HG03558 (cell line): ENCODE data around the gene CCDC185.
"Not testable (repeated sequence)": the region's sequence is repeated elsewhere in the genome, so short reads cannot be mapped to it uniquely, and the experiment has no call there.

Source experiments
- ATAC-seq: cut with Tn5 transposase; IDR thresholded peaks from one replicate; pipeline ENCODE4 v1.9.1; 2021; ENCODE audit warnings: moderate number of reproducible peaks; ENCODE audit not compliant: unreplicated experiment; ENCODE audit errors: extremely low read depth

The CCDC185 gene

GRCh38 chr1:223390618-223391017 is 2.6 kb upstream of the CCDC185 start:
- no peak for ATAC-seq

- ATAC-seq, result no peak
These were observed 1.0 kb downstream of the CCDC185 start for GRCh38 chr1:223394242-223394641.

GRCh38 chr1:223394706-223395105 is 1.5 kb downstream of the CCDC185 start:
- ATAC-seq, result no peak

- not testable (repeated sequence) for ATAC-seq
These were observed 6.2 kb downstream of the CCDC185 start for GRCh38 chr1:223399393-223399792.

- no peak for ATAC-seq
These were observed 8.9 kb downstream of the CCDC185 start for GRCh38 chr1:223401873-223402789.

GRCh38 chr1:223402790-223403142 is 9.6 kb downstream of the CCDC185 start:
- ATAC-seq, result no peak

- no peak for ATAC-seq
These were observed 10.1 kb downstream of the CCDC185 start for GRCh38 chr1:223403184-223403815.

- ATAC-seq, result no peak
These were observed 12.3 kb downstream of the CCDC185 start for GRCh38 chr1:223405507-223405906.

- ATAC-seq, result no peak
These were observed 16.8 kb downstream of the CCDC185 start for GRCh38 chr1:223410036-223410435.

GRCh38 chr1:223411309-223411708 is 18.1 kb downstream of the CCDC185 start:
- ATAC-seq, result no peak

- ATAC-seq, result no peak
These were observed 18.5 kb downstream of the CCDC185 start for GRCh38 chr1:223411710-223412109.

- ATAC-seq, result no peak
These were observed 20.0 kb downstream of the CCDC185 start for GRCh38 chr1:223413216-223413615.

GRCh38 chr1:223417444-223417843 is 24.2 kb downstream of the CCDC185 start:
- ATAC-seq, result no peak

- ATAC-seq, result no peak
These were observed 24.9 kb downstream of the CCDC185 start for GRCh38 chr1:223417903-223418663.

- no peak for ATAC-seq
These were observed 25.9 kb downstream of the CCDC185 start for GRCh38 chr1:223419115-223419514.

GRCh38 chr1:223419561-223419960 is 26.3 kb downstream of the CCDC185 start:
- ATAC-seq, result no peak

GRCh38 chr1:223421025-223421424 is 27.8 kb downstream of the CCDC185 start:
- ATAC-seq, result no peak

GRCh38 chr1:223421676-223422075 is 28.5 kb downstream of the CCDC185 start:
- ATAC-seq, result no peak

- ATAC-seq, result no peak
These were observed 29.7 kb downstream of the CCDC185 start for GRCh38 chr1:223422911-223423310.

GRCh38 chr1:223423641-223424233 is 30.5 kb downstream of the CCDC185 start:
- ATAC-seq, result no peak

GRCh38 chr1:223425550-223425949 is 32.3 kb downstream of the CCDC185 start:
- no peak for ATAC-seq
